ENCODE results near the gene ANO8. TPM values are rescaled to one million over a fixed set of nuclear protein-coding genes. Genes with fewer than 3 reads are reported as not detected.

ANO8 gene
- total and polyA plus RNA-seq, 2 of the 13 experiments (the other 11 are each of a cell fraction or from before 2014, with no cell fraction given) = 1.8 to 3.5 TPM

GRCh38 chr19:17340871-17341357, 6.3 kb upstream of the ANO8 start (continued):
- TF ChIP-seq HES4 (CRISPR knock-in tag; IDR thresholded peaks at IDR 0.05; ENCODE audit: borderline replicate concordance) (0 out of 2 replicates have a peak, but pooled peaks have one; percentile 53), BRCA1 (CRISPR knock-in tag; IDR thresholded peaks at IDR 0.05) (0 out of 2 replicates have a peak, but pooled peaks have one; percentile 31), NR2F6 (IDR thresholded peaks at IDR 0.05) (peak; percentile 62; the same call in 1 of the 2 replicates), NR2F6 (CRISPR knock-in tag; IDR thresholded peaks at IDR 0.05) (peak; percentile 90), TEAD3 (CRISPR knock-in tag; optimal IDR thresholded peaks at IDR 0.05; ENCODE audit: borderline replicate concordance) (peak; percentile 58), RBAK (CRISPR knock-in tag; IDR thresholded peaks at IDR 0.05) (0 out of 2 replicates have a peak, but pooled peaks have one; percentile 52), ZNF563 (CRISPR knock-in tag; IDR thresholded peaks at IDR 0.05) (peak; percentile 81; the same call in 1 of the 2 replicates), ZNF772 (CRISPR knock-in tag; IDR thresholded peaks at IDR 0.05) (peak; percentile 53), FOXO1 (CRISPR knock-in tag; IDR thresholded peaks at IDR 0.05) (peak; percentile 29; the same call in 1 of the 2 replicates), SP140L (CRISPR knock-in tag; IDR thresholded peaks at IDR 0.05; ENCODE audit: borderline replicate concordance) (no peak), ZNF550 (CRISPR knock-in tag; IDR thresholded peaks at IDR 0.05; ENCODE audit: borderline replicate concordance) (no peak), RFXAP (CRISPR knock-in tag; IDR thresholded peaks at IDR 0.05; ENCODE audit: borderline replicate concordance) (no peak; the same call in 1 of the 2 replicates), ZNF333 (CRISPR knock-in tag; IDR thresholded peaks at IDR 0.05; ENCODE audit: borderline replicate concordance) (no peak)
- TF ChIP-seq, protein P1, sequence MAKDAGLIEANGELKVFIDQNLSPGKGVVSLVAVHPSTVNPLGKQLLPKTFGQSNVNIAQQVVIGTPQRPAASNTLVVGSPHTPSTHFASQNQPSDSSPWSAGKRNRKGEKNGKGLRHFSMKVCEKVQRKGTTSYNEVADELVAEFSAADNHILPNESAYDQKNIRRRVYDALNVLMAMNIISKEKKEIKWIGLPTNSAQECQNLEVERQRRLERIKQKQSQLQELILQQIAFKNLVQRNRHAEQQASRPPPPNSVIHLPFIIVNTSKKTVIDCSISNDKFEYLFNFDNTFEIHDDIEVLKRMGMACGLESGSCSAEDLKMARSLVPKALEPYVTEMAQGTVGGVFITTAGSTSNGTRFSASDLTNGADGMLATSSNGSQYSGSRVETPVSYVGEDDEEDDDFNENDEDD (CRISPR knock-in tag; IDR thresholded peaks at IDR 0.05; ENCODE audit: borderline replicate concordance) = peak; percentile 68; the same call in 1 of the 2 replicates
- TF ChIP-seq, protein P2, sequence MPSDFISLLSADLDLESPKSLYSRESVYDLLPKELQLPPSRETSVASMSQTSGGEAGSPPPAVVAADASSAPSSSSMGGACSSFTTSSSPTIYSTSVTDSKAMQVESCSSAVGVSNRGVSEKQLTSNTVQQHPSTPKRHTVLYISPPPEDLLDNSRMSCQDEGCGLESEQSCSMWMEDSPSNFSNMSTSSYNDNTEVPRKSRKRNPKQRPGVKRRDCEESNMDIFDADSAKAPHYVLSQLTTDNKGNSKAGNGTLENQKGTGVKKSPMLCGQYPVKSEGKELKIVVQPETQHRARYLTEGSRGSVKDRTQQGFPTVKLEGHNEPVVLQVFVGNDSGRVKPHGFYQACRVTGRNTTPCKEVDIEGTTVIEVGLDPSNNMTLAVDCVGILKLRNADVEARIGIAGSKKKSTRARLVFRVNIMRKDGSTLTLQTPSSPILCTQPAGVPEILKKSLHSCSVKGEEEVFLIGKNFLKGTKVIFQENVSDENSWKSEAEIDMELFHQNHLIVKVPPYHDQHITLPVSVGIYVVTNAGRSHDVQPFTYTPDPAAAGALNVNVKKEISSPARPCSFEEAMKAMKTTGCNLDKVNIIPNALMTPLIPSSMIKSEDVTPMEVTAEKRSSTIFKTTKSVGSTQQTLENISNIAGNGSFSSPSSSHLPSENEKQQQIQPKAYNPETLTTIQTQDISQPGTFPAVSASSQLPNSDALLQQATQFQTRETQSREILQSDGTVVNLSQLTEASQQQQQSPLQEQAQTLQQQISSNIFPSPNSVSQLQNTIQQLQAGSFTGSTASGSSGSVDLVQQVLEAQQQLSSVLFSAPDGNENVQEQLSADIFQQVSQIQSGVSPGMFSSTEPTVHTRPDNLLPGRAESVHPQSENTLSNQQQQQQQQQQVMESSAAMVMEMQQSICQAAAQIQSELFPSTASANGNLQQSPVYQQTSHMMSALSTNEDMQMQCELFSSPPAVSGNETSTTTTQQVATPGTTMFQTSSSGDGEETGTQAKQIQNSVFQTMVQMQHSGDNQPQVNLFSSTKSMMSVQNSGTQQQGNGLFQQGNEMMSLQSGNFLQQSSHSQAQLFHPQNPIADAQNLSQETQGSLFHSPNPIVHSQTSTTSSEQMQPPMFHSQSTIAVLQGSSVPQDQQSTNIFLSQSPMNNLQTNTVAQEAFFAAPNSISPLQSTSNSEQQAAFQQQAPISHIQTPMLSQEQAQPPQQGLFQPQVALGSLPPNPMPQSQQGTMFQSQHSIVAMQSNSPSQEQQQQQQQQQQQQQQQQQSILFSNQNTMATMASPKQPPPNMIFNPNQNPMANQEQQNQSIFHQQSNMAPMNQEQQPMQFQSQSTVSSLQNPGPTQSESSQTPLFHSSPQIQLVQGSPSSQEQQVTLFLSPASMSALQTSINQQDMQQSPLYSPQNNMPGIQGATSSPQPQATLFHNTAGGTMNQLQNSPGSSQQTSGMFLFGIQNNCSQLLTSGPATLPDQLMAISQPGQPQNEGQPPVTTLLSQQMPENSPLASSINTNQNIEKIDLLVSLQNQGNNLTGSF (CRISPR knock-in tag; IDR thresholded peaks at IDR 0.05) = peak; percentile 65; the same call in 1 of the 2 replicates
- TF ChIP-seq, protein P3, sequence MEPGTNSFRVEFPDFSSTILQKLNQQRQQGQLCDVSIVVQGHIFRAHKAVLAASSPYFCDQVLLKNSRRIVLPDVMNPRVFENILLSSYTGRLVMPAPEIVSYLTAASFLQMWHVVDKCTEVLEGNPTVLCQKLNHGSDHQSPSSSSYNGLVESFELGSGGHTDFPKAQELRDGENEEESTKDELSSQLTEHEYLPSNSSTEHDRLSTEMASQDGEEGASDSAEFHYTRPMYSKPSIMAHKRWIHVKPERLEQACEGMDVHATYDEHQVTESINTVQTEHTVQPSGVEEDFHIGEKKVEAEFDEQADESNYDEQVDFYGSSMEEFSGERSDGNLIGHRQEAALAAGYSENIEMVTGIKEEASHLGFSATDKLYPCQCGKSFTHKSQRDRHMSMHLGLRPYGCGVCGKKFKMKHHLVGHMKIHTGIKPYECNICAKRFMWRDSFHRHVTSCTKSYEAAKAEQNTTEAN (CRISPR knock-in tag; conservative IDR thresholded peaks at IDR 0.05) = 0 out of 2 replicates have a peak, but pooled peaks have one; percentile 47
- TF ChIP-seq, protein P4, sequence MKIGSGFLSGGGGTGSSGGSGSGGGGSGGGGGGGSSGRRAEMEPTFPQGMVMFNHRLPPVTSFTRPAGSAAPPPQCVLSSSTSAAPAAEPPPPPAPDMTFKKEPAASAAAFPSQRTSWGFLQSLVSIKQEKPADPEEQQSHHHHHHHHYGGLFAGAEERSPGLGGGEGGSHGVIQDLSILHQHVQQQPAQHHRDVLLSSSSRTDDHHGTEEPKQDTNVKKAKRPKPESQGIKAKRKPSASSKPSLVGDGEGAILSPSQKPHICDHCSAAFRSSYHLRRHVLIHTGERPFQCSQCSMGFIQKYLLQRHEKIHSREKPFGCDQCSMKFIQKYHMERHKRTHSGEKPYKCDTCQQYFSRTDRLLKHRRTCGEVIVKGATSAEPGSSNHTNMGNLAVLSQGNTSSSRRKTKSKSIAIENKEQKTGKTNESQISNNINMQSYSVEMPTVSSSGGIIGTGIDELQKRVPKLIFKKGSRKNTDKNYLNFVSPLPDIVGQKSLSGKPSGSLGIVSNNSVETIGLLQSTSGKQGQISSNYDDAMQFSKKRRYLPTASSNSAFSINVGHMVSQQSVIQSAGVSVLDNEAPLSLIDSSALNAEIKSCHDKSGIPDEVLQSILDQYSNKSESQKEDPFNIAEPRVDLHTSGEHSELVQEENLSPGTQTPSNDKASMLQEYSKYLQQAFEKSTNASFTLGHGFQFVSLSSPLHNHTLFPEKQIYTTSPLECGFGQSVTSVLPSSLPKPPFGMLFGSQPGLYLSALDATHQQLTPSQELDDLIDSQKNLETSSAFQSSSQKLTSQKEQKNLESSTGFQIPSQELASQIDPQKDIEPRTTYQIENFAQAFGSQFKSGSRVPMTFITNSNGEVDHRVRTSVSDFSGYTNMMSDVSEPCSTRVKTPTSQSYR (CRISPR knock-in tag; IDR thresholded peaks at IDR 0.05; ENCODE audit: borderline replicate concordance) = peak; percentile 46; the same call in 1 of the 2 replicates
